B cell (primary cell): ENCODE data around the gene RPH3AL. TPM values are rescaled to one million over a fixed set of nuclear protein-coding genes. Genes with fewer than 3 reads are reported as not detected.

ENCODE experiments used
- ATAC-seq: fragments of 200-7000 bp; cut with Tn5 transposase; one replicate; pipeline ENCODE4 v1.10.0; 2021; ENCODE audit warnings: low read depth, mild to moderate bottlenecking, moderate number of reproducible peaks, moderate library complexity
- CTCF ChIA-PET: fragments of 350-600 bp; sonication (Branson Sonifier 250); formaldehyde crosslinking; loops from one replicate; lab custom pipeline; 2021; ENCODE audit warnings: antibody characterized with exemption, inconsistent platforms; lab: Charles Lee
- POLR2A ChIA-PET: fragments of 350-600 bp; sonication (Branson Sonifier 250); formaldehyde crosslinking; loops from one replicate; lab custom pipeline; 2021; ENCODE audit warnings: antibody characterized with exemption; lab: Charles Lee
- DNase-seq: peaks from one replicate; pipeline ENCODE4 v3.0.0; 2013
- H2AFZ ChIP-seq: 2 replicates; pipeline ENCODE4 v1.6.1; 2012; ENCODE audit warnings: mild to moderate bottlenecking, low read depth, low read length; ENCODE audit not compliant: insufficient read depth, poor library complexity, severe bottlenecking
- H3K27ac ChIP-seq, 2 donors: 1 replicate in 1 of 2; 2 replicates in 1 of 2; pipeline ENCODE4 v1.5.1; 2012 to 2013; ENCODE audit warnings: low read length in 2 of 2, mild to moderate bottlenecking in 2 of 2, moderate library complexity in 1 of 2
- H3K27me3 ChIP-seq, 4 experiments: fragments of 200-600 bp in 1 of 4; sonication (generic) in 1 of 4; replicated peaks in 1 of 4; 1 replicate in 2 of 4; 2 replicates in 2 of 4; pipeline versions ENCODE4 v1.6.1 to v1.7.0; 2013 to 2016; ENCODE audit warnings: low read length in 3 of 4, mild to moderate bottlenecking in 2 of 4, mixed read lengths in 1 of 4, moderate library complexity in 1 of 4; ENCODE audit not compliant: insufficient read depth in 4 of 4, control insufficient read depth in 3 of 4; ENCODE audit errors: control extremely low read depth in 1 of 4
- H3K36me3 ChIP-seq, 2 experiments: replicated peaks in 1 of 2; 1 replicate in 1 of 2; 2 replicates in 1 of 2; pipeline versions ENCODE4 v1.6.1 to v1.7.1; 2013; ENCODE audit warnings: low read length in 1 of 2; ENCODE audit not compliant: insufficient read depth in 2 of 2, control insufficient read depth in 1 of 2; ENCODE audit errors: control extremely low read depth in 1 of 2, extremely low read depth in 1 of 2
- H3K4me1 ChIP-seq, 2 donors: fragments of 200-600 bp in 1 of 2; sonication (generic) in 1 of 2; 1 replicate in 1 of 2; 2 replicates in 1 of 2; pipeline versions ENCODE4 v1.5.1 to v1.6.1; 2013 to 2017; ENCODE audit warnings: low read length in 2 of 2; ENCODE audit not compliant: control insufficient read depth in 2 of 2, insufficient read depth in 2 of 2
- H3K4me2 ChIP-seq: replicated peaks from 2 replicates; pipeline ENCODE3; 2012; ENCODE audit warnings: mild to moderate bottlenecking, low read depth, low read length; ENCODE audit not compliant: poor library complexity, severe bottlenecking
- H3K4me3 ChIP-seq, 5 experiments: fragments of 200-600 bp in 1 of 5; sonication (generic) in 1 of 5; 1 replicate in 3 of 5; 2 replicates in 2 of 5; pipeline versions ENCODE4 v1.5.1 to v1.7.0; 2011 to 2016; ENCODE audit warnings: low read length in 4 of 5, mild to moderate bottlenecking in 4 of 5, low read depth in 2 of 5, control low read depth in 1 of 5, moderate library complexity in 1 of 5; ENCODE audit not compliant: insufficient read depth in 1 of 5; ENCODE audit errors: control extremely low read depth in 1 of 5, extremely low read depth in 1 of 5
- H3K79me2 ChIP-seq: fragments of 200-600 bp; sonication (generic); one replicate; pipeline ENCODE4 v1.6.0; 2016; ENCODE audit warnings: low read length; ENCODE audit not compliant: control insufficient read depth, insufficient read depth
- H3K9ac ChIP-seq: fragments of 200-600 bp; sonication (generic); 2 replicates; pipeline ENCODE4 v1.6.1; 2017; ENCODE audit warnings: mild to moderate bottlenecking, low read length, moderate library complexity
- H3K9me3 ChIP-seq, 3 donors: one replicate each; pipeline versions ENCODE4 v1.6.1 to v1.7.1; 2013; ENCODE audit warnings: low read length in 2 of 3; ENCODE audit not compliant: control insufficient read depth in 2 of 3, insufficient read depth in 1 of 3; ENCODE audit errors: control extremely low read depth in 1 of 3
- H4K20me1 ChIP-seq: 2 replicates; pipeline ENCODE4 v1.6.0; 2012; ENCODE audit warnings: mild to moderate bottlenecking, low read length; ENCODE audit not compliant: insufficient read depth, control insufficient read depth, poor library complexity, severe bottlenecking
- H3K27ac Mint-ChIP-seq: one replicate; pipeline ENCODE4 v1.8.0; 2021; ENCODE audit warnings: mixed read lengths
- H3K27me3 Mint-ChIP-seq: one replicate; pipeline ENCODE4 v1.8.0; 2021; ENCODE audit warnings: mixed read lengths
- H3K4me1 Mint-ChIP-seq: one replicate; pipeline ENCODE4 v1.8.0; 2021; ENCODE audit warnings: mixed read lengths
- H3K4me3 Mint-ChIP-seq: one replicate; pipeline ENCODE4 v1.8.0; 2021; ENCODE audit warnings: mixed read lengths
- H3K9me3 Mint-ChIP-seq: one replicate; pipeline ENCODE4 v1.8.0; 2022; ENCODE audit warnings: mixed read lengths; ENCODE audit not compliant: insufficient read depth
- EZH2 ChIP-seq: IDR thresholded peaks from 2 replicates; pipeline ENCODE4 v1.6.1; 2012; ENCODE audit warnings: borderline replicate concordance, low read depth, mild to moderate bottlenecking, moderate library complexity, low read length; ENCODE audit not compliant: insufficient read depth, poor library complexity, severe bottlenecking
- WGBS: methylation state at CpG from one replicate; pipeline ENCODE4 v1.1.5; 2013; ENCODE audit warnings: missing lambda C conversion rate; ENCODE audit not compliant: insufficient coverage; 5-methylcytosine and 5-hydroxymethylcytosine counted together
- intact Hi-C: fragments of 100-400 bp; cut with micrococcal nuclease; formaldehyde crosslinking; loops from one replicate; pipeline ENCODE4 v1.10.0; 2022
- polyA plus RNA-seq: library from polyadenylated mRNA; depleted of rRNA; stranded (reverse); fragments of >200 nt; gene quantifications from 2 replicates; pipeline ENCODE4 v1.2.3, GENCODE V29; 2012
- total RNA-seq, 2 donors: library from RNA; stranded (reverse); fragments of 120-200 nt in 1 of 2; gene quantifications; 1 replicate in 1 of 2; 2 replicates in 1 of 2; pipeline versions ENCODE4 v1.2.3 to v1.2.4, GENCODE V29; 2013 to 2022
- TF ChIP-seq, protein P1 (sequence below): fragments of 200-600 bp; IDR thresholded peaks from one replicate; pipeline ENCODE4 v1.8.0; 2022; ENCODE audit warnings: antibody characterized with exemption, mild to moderate bottlenecking

The RPH3AL gene
- total and polyA plus RNA-seq, 2 donors (not counting 1 experiment from before 2014, with no cell fraction given): 10.8 to 13.3 TPM

DNA sequence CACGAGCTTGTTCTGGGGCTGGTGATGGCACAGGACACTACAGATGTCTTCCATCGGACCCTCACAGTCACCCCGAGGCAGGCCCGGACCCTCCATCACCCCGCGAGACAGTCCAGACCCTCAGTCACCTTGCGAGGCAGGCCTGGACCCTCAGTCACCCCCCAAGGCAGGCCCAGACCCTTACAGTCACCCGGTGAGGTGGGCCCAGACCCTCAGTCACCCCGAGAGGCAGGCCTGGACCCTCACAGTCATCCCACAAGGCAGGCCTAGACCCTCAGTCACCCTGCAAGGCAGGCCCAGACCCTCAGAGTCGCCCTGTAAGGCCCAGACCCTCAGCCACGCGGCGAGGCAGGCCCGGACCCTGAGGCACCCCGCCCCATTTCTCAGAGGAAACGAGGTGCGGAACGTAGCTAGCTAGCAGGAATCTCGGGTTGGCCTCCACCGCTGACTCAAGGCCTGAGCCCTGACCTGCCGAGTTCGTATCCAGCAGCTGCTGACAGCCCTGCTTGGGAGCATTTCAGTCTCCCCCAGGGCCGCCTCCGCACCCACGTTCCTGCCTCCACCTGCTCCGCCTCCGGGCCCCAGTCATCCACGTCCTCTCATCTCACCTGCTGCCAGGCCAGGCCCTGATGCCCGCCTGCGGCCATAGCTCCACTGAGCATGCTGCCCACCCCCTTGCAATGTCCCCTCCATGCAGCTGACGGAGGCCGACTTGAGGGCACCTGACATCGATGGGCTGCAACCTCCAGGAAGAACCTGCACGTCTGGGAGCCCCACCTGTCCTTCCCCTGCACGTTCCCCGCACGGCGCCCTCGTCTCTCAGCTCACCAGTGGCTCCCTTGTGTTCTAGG, 28.7 kb downstream of the RPH3AL start:
- Histone ChIP-seq H3K36me3 (no peaks in the 10 kb centered on the region), H3K27me3 (peaks cover 0 to 2% (median 0%) of the 10 kb centered on the region in 4 experiments), H3K79me2 (no peaks in the 10 kb centered on the region), H3K4me1 (no peaks in the 10 kb centered on the region), H3K4me2 (no peak overlapping the region), H2AFZ (no peak overlapping the region), H3K9ac (no peak overlapping the region), H3K27ac (no peak overlapping the region), H3K9me3 (peaks cover 0 to 6% (median 0%) of the 10 kb centered on the region in 3 donors), H4K20me1 (no peaks in the 10 kb centered on the region), H3K4me3 (no peak overlapping the region)
- ChIA-PET POLR2A (no interaction called here), CTCF (no interaction called here)
- H3K4me3 Mint-ChIP-seq: no peak overlapping the region
- H3K4me1 Mint-ChIP-seq: no peaks in the 10 kb centered on the region
- H3K27ac Mint-ChIP-seq: no peak overlapping the region
- no peaks in the 10 kb centered on the region for H3K9me3 Mint-ChIP-seq
- DNase-seq (no peak), ATAC-seq (no peak)
- intact Hi-C loops: no loop called here
- WGBS: 91% methylated on average over 36 of the region's 39 CpGs
- TF ChIP-seq, protein P1, sequence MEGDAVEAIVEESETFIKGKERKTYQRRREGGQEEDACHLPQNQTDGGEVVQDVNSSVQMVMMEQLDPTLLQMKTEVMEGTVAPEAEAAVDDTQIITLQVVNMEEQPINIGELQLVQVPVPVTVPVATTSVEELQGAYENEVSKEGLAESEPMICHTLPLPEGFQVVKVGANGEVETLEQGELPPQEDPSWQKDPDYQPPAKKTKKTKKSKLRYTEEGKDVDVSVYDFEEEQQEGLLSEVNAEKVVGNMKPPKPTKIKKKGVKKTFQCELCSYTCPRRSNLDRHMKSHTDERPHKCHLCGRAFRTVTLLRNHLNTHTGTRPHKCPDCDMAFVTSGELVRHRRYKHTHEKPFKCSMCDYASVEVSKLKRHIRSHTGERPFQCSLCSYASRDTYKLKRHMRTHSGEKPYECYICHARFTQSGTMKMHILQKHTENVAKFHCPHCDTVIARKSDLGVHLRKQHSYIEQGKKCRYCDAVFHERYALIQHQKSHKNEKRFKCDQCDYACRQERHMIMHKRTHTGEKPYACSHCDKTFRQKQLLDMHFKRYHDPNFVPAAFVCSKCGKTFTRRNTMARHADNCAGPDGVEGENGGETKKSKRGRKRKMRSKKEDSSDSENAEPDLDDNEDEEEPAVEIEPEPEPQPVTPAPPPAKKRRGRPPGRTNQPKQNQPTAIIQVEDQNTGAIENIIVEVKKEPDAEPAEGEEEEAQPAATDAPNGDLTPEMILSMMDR: no peak
- no peak for TF ChIP-seq EZH2
- H3K27me3 Mint-ChIP-seq: no peaks in the 10 kb centered on the region

DNA sequence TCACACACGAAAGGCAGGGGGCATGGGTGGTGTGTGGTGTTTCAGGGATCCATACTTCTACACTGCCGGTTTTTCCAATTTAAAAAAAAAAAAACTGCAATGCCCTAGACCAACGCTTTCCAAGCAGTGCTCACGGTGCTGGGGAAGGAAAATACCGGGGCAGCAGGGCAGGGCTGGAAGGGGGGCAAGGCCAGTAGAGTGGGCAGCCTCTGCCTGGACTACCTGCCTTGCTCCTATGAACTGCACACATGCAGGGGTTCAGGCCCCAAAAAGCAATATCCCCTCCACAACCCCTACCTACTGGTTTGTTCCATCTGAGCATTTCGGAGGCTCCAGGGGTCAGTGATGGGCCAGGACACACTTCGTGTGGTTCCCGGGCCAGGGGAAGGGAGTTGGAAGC, 29.4 kb downstream of the RPH3AL start:
- H3K4me1 Mint-ChIP-seq: no peaks in the 10 kb centered on the region

More for the DNA sequence above, 29.4 kb downstream of the RPH3AL start:
- H3K27me3 Mint-ChIP-seq: no peaks in the 10 kb centered on the region
- DNase-seq (no peak), ATAC-seq (no peak)
- TF ChIP-seq EZH2: no peak
- TF ChIP-seq, protein P1: no peak
- Histone ChIP-seq H3K4me2 (no peak overlapping the region), H3K27ac (no peak overlapping the region), H3K4me3 (no peak overlapping the region), H3K4me1 (no peaks in the 10 kb centered on the region), H3K79me2 (no peaks in the 10 kb centered on the region), H2AFZ (no peak overlapping the region), H4K20me1 (no peaks in the 10 kb centered on the region), H3K9ac (no peak overlapping the region), H3K27me3 (peaks cover 0 to 2% (median 0%) of the 10 kb centered on the region in 4 experiments), H3K36me3 (no peaks in the 10 kb centered on the region), H3K9me3 (peaks cover 0 to 6% (median 2%) of the 10 kb centered on the region in 3 donors)
- intact Hi-C loops: no loop called here
- 82% methylated on average over 3 of the region's 8 CpGs for WGBS
- peaks cover 3% of the 10 kb centered on the region for H3K9me3 Mint-ChIP-seq
- H3K4me3 Mint-ChIP-seq: no peak overlapping the region
- ChIA-PET POLR2A (no interaction called here), CTCF (no interaction called here)
- H3K27ac Mint-ChIP-seq: no peak overlapping the region
